ENCODE measurements around the gene SEZ6L2.

The SEZ6L2 gene

GRCh38 chr16:29862884-29863668, 36.3 kb downstream of the SEZ6L2 start, which contains the start of gene CDIPT (continued):
- TF ChIP-seq TSHZ1 (tag by site-specific recombination; IDR thresholded peaks at IDR 0.05; ENCODE audit: borderline replicate concordance) (peak; percentile 23; the same call in 1 of the 2 replicates), EGR2 (tag by site-specific recombination; IDR thresholded peaks at IDR 0.05; ENCODE audit: low read depth) (peak; percentile 39; the same call in 1 of the 2 replicates), ZNF404 (tag by site-specific recombination; IDR thresholded peaks at IDR 0.05) (no peak), ZBTB48 (tag by site-specific recombination; IDR thresholded peaks at IDR 0.05) (no peak), HIC1 (tag by site-specific recombination; IDR thresholded peaks at IDR 0.05) (no peak), ZNF114 (tag by site-specific recombination; IDR thresholded peaks at IDR 0.05) (no peak), GFI1B (tag by site-specific recombination; IDR thresholded peaks at IDR 0.05) (no peak), ZBTB8A (tag by site-specific recombination; IDR thresholded peaks at IDR 0.05) (peak; percentile 82), ZNF223 (tag by site-specific recombination; IDR thresholded peaks at IDR 0.05) (no peak), ZNF366 (tag by site-specific recombination; conservative IDR thresholded peaks at IDR 0.05) (peak; percentile 69), YY2 (tag by site-specific recombination; IDR thresholded peaks at IDR 0.05) (peak; percentile 62), WT1 (tag by site-specific recombination; IDR thresholded peaks at IDR 0.05) (peak; percentile 42; the same call in 1 of the 2 replicates), ZNF175 (tag by site-specific recombination; IDR thresholded peaks at IDR 0.05) (no peak), REST (tag by site-specific recombination; IDR thresholded peaks at IDR 0.05) (peak; percentile 38), ZNF274 (IDR thresholded peaks at IDR 0.05; ENCODE audit: low read length) (no peak), ZNF274 (tag by site-specific recombination; IDR thresholded peaks at IDR 0.05; ENCODE audit: borderline replicate concordance) (no peak), ZNF174 (tag by site-specific recombination; IDR thresholded peaks at IDR 0.05) (peak; percentile 80; the same call in 1 of the 2 replicates), ZSCAN23 (tag by site-specific recombination; IDR thresholded peaks at IDR 0.05) (peak; percentile 83), HOXD13 (CRISPR knock-in tag; IDR thresholded peaks at IDR 0.05; ENCODE audit: borderline replicate concordance) (no peak), AEBP2 (tag by site-specific recombination; IDR thresholded peaks at IDR 0.05; ENCODE audit: borderline replicate concordance) (no peak), ZNF747 (tag by site-specific recombination; IDR thresholded peaks at IDR 0.05) (no peak), ZNF324 (tag by site-specific recombination; IDR thresholded peaks at IDR 0.05) (peak; percentile 98), ZNF157 (tag by site-specific recombination; IDR thresholded peaks at IDR 0.05) (no peak), ZNF24 (tag by site-specific recombination; IDR thresholded peaks at IDR 0.05) (peak; percentile 95), IKZF3 (tag by site-specific recombination; IDR thresholded peaks at IDR 0.05) (peak; percentile 88), ZNF311 (tag by site-specific recombination; IDR thresholded peaks at IDR 0.05; ENCODE audit: borderline replicate concordance) (no peak), ZSCAN16 (tag by site-specific recombination; IDR thresholded peaks at IDR 0.05) (no peak), ZBTB17 (tag by site-specific recombination; IDR thresholded peaks at IDR 0.05) (peak; percentile 93), ZXDB (tag by site-specific recombination; IDR thresholded peaks at IDR 0.05) (peak; percentile 91), HOXA7 (CRISPR knock-in tag; IDR thresholded peaks at IDR 0.05; ENCODE audit: borderline replicate concordance) (no peak), ZNF266 (tag by site-specific recombination; IDR thresholded peaks at IDR 0.05; ENCODE audit: low read depth) (no peak)
